Type B pancreatic cell (in vitro differentiated cells): ENCODE measurements around the gene RARS2. TPM values are rescaled to one million over a fixed set of nuclear protein-coding genes. Genes with fewer than 3 reads are reported as not detected.
"Not testable (repeated sequence)": the region's sequence is repeated elsewhere in the genome, so short reads cannot be mapped to it uniquely, and the experiment has no call there.

Experiments used
- DNase-seq: peaks from one replicate; pipeline ENCODE4 v3.0.0; 2021; ENCODE audit warnings: mixed read lengths; ENCODE audit not compliant: unreplicated experiment; ENCODE audit errors: extremely low spot score
- H3K27ac Mint-ChIP-seq: 2 replicates; pipeline ENCODE4 v1.8.0; 2021; ENCODE audit warnings: mild to moderate bottlenecking, mixed read lengths
- H3K27me3 Mint-ChIP-seq: 2 replicates; pipeline ENCODE4 v1.8.0; 2021; ENCODE audit warnings: mixed read lengths
- H3K36me3 Mint-ChIP-seq: 2 replicates; pipeline ENCODE4 v1.8.0; 2021; ENCODE audit warnings: mixed read lengths
- H3K4me1 Mint-ChIP-seq: one replicate; pipeline ENCODE4 v1.8.0; 2021; ENCODE audit warnings: mixed read lengths; ENCODE audit not compliant: unreplicated experiment
- H3K4me3 Mint-ChIP-seq: 2 replicates; pipeline ENCODE4 v1.8.0; 2021; ENCODE audit warnings: mild to moderate bottlenecking, mixed read lengths
- H3K9me3 Mint-ChIP-seq: 2 replicates; pipeline ENCODE4 v1.8.0; 2021; ENCODE audit warnings: mixed read lengths
- total RNA-seq: library from RNA; stranded (reverse); gene quantifications from 2 replicates; pipeline ENCODE4 v1.2.1, GENCODE V29; 2021; ENCODE audit warnings: low replicate concordance
- TF ChIP-seq, protein P1 (sequence below): fragments of 200-600 bp; sonication (generic); conservative IDR thresholded peaks from 2 replicates; pipeline ENCODE4 v1.5.0; 2021; ENCODE audit warnings: antibody characterized with exemption, mild to moderate bottlenecking

RARS2 gene
- total RNA-seq, 1 donor from 2014 or later: 39.8 TPM

DNA sequence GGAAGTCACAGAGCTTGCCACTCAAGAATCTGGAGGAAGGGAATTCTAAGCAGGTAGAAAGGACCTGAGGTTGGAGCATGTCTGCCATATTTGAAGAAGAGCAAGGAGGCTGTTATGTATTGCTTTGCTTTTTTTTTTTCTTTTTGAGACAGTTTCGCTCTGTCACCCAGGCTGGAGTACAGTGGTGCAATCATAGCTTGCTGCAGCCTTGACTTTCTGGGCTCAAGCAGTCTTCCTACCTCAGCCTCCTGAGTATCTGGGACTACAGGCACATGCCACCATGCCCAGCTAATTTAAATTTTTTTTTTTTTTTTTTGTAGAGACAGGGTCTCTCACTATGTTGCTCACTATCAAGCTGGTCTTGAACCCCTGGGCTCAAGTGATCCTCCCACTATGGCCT is 41.0 kb upstream of the RARS2 start:
- no peak overlapping the region for H3K4me3 Mint-ChIP-seq
- H3K27ac Mint-ChIP-seq: no peak overlapping the region
- no peak for DNase-seq
- TF ChIP-seq, protein P1, sequence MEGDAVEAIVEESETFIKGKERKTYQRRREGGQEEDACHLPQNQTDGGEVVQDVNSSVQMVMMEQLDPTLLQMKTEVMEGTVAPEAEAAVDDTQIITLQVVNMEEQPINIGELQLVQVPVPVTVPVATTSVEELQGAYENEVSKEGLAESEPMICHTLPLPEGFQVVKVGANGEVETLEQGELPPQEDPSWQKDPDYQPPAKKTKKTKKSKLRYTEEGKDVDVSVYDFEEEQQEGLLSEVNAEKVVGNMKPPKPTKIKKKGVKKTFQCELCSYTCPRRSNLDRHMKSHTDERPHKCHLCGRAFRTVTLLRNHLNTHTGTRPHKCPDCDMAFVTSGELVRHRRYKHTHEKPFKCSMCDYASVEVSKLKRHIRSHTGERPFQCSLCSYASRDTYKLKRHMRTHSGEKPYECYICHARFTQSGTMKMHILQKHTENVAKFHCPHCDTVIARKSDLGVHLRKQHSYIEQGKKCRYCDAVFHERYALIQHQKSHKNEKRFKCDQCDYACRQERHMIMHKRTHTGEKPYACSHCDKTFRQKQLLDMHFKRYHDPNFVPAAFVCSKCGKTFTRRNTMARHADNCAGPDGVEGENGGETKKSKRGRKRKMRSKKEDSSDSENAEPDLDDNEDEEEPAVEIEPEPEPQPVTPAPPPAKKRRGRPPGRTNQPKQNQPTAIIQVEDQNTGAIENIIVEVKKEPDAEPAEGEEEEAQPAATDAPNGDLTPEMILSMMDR: no peak
- no peaks in the 10 kb centered on the region for H3K9me3 Mint-ChIP-seq
- peaks cover 15% of the 10 kb centered on the region for H3K36me3 Mint-ChIP-seq
- no peaks in the 10 kb centered on the region for H3K4me1 Mint-ChIP-seq
- no peaks in the 10 kb centered on the region for H3K27me3 Mint-ChIP-seq

DNA sequence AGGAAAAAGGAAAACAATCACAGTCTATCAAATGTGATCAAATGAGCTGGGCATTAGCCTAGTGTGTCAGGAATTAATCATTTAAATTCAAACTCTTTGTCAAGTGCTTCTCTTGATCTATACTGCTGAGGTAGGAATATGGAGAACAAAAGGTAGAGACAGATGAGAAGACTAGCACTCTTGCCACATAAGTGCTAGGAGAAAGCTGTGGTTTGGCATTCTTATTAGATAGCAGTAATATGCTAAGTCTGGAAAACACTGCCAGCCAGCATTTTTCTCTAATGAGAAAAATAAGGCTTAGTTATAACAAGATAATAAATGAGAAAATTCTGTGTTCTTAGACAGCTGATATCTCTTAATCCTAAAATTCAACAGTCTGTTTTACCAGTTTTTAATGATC is 39.1 kb upstream of the RARS2 start:
- Mint-ChIP-seq H3K9me3 (no peaks in the 10 kb centered on the region), H3K27me3 (no peaks in the 10 kb centered on the region), H3K4me3 (no peak overlapping the region), H3K36me3 (peaks cover 19% of the 10 kb centered on the region), H3K27ac (no peak overlapping the region), H3K4me1 (no peaks in the 10 kb centered on the region)
- DNase-seq: no peak
- TF ChIP-seq, protein P1: no peak

DNA sequence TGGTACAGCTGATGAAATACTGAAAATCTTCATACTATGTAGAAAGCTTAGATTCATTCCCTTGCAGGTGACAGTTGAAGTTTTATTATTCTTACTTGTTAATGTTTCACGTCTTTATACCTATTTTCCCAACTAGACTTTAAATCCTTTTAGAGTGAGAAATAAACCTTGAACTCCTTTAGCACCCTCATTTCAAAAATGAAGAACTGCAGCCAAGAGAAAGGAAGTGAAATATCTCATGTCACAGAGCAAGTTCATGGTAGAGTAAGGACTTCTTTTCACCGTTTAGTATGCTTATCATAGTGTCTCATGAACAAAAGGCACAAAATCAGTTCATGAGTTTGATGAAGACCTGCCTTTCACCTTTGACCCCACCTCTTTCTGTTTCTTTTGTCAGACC is 38.6 kb upstream of the RARS2 start:
- Mint-ChIP-seq H3K4me1 (no peaks in the 10 kb centered on the region), H3K27me3 (no peaks in the 10 kb centered on the region), H3K4me3 (no peak overlapping the region), H3K27ac (no peak overlapping the region), H3K9me3 (no peaks in the 10 kb centered on the region), H3K36me3 (peaks cover 23% of the 10 kb centered on the region)
- TF ChIP-seq, protein P1: no peak
- no peak for DNase-seq

DNA sequence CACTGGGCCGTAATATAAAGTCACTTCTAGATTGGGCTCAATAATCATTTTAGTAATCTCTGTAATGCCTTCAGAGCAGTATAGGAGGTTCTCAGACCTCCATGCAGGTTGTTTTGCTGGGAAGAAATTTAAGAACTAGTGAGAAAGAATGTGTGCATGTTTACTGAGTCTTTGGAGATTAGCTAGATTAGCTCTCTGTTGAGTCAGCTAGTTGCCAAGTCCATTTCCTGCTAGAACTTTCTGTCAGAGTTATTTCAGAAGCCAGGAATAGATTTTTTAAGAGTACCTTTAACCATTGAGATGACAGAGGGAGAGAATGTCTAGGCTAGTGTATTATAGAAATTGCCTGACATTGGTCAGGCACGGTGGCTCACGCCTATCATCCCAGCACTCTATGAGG is 33.5 kb upstream of the RARS2 start:
- no peak overlapping the region for H3K27ac Mint-ChIP-seq
- no peak for DNase-seq
- H3K27me3 Mint-ChIP-seq: no peaks in the 10 kb centered on the region
- H3K36me3 Mint-ChIP-seq: peaks cover 30% of the 10 kb centered on the region
- H3K4me1 Mint-ChIP-seq: no peaks in the 10 kb centered on the region
- no peak overlapping the region for H3K4me3 Mint-ChIP-seq
- no peaks in the 10 kb centered on the region for H3K9me3 Mint-ChIP-seq
- TF ChIP-seq, protein P1: no peak

DNA sequence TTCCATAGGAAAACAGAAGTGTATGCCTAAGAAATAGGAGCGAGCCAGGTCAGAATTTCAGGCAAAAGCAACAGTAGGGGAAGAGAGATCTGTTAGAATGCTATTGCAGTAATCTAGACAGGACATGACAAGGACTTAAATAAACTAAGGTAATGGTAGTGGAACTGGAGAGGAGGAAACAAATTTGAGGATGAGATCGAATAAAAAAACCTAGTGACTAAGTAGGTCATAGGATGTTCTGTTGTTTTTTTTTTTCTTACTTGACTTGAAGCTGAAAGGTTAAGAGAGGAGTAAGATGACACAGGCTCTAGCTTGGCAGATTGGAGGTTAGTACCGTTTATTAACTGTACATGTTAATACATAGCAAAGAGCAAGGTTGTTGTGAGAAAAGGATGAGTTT is 28.7 kb upstream of the RARS2 start:
- DNase-seq: no peak
- Mint-ChIP-seq H3K36me3 (peaks cover 27% of the 10 kb centered on the region), H3K9me3 (no peaks in the 10 kb centered on the region), H3K27ac (no peak overlapping the region), H3K4me3 (no peak overlapping the region), H3K27me3 (no peaks in the 10 kb centered on the region), H3K4me1 (no peaks in the 10 kb centered on the region)
- TF ChIP-seq, protein P1: no peak

DNA sequence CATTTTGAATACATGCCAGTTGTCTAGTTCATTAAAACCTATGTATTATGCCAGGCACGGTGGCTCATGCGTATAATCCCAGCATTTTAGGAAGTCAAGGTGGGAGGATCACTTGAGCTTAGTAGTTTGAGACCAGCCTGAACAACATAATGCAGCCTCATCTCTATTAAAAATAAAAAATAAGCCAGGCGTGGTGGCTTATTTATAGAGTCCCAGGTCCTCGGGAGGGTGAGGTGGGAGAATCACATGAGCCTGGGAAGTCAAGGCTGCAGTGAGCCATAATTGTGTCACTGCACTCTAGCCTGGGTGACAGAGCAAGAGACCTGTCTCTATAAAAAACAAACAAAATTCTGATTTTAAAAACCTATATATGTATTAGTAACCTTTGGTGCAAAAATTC is 27.6 kb upstream of the RARS2 start:
- H3K9me3 Mint-ChIP-seq: peaks cover 5% of the 10 kb centered on the region
- TF ChIP-seq, protein P1: no peak

DNA sequence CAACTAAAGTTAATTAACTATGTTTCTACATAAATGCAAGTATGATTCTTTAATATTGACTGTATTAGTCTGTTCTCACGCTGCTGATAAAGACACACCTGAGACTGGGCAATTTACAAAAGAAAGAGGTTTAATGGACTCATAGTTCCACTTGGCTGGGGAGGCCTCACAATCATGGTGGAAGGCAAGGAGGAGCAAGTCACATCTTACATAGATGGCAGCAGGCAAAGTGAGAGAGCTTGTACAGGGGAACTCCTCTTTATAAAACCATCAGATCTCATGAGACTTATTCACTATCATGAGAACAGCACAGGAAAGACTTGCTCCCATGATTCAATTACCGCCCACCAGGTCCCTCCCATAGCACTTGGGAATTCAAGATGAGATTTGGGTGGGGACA is 23.2 kb upstream of the RARS2 start:
- H3K27me3 Mint-ChIP-seq, H3K4me1 Mint-ChIP-seq, H3K9me3 Mint-ChIP-seq, H3K27ac Mint-ChIP-seq, H3K4me3 Mint-ChIP-seq, DNase-seq: not testable (repeated sequence)
- H3K36me3 Mint-ChIP-seq: peaks cover 22% of the 10 kb centered on the region

More for the DNA sequence above, 27.6 kb upstream of the RARS2 start:
- no peak for DNase-seq
- Mint-ChIP-seq H3K4me3 (no peak overlapping the region), H3K36me3 (peaks cover 31% of the 10 kb centered on the region), H3K27me3 (no peaks in the 10 kb centered on the region), H3K4me1 (no peaks in the 10 kb centered on the region), H3K27ac (no peak overlapping the region)
